DOHH2 (cell line): ENCODE results near the gene TRPM4.

ENCODE experiments used
- H3F3A ChIP-seq: fragments of 200-600 bp; sonication (generic), shearing (Covaris generic); 2 replicates; pipeline ENCODE4 v1.6.0; 2016; ENCODE audit warnings: antibody characterized with exemption, mild to moderate bottlenecking; ENCODE audit not compliant: control insufficient read depth, insufficient read depth
- H3K27ac ChIP-seq: fragments of 200-600 bp; sonication (generic); 2 replicates; pipeline ENCODE4 v1.5.1; 2014; ENCODE audit warnings: low read depth, mild to moderate bottlenecking, low read length, moderate library complexity
- H3K27me3 ChIP-seq: fragments of 200-600 bp; sonication (generic); 2 replicates; pipeline ENCODE4 v1.6.1; 2014; ENCODE audit warnings: mild to moderate bottlenecking, low read length, mixed read lengths; ENCODE audit not compliant: control insufficient read depth
- H3K36me3 ChIP-seq: fragments of 200-600 bp; sonication (generic); 2 replicates; pipeline ENCODE4 v1.6.1; 2014; ENCODE audit warnings: mild to moderate bottlenecking, low read length, moderate library complexity, mixed read lengths; ENCODE audit not compliant: control insufficient read depth
- H3K4me1 ChIP-seq: fragments of 200-600 bp; sonication (generic); 2 replicates; pipeline ENCODE4 v1.6.1; 2014; ENCODE audit warnings: mild to moderate bottlenecking, low read length, mixed read lengths; ENCODE audit not compliant: control insufficient read depth
- H3K4me2 ChIP-seq: fragments of 200-600 bp; sonication (generic); 2 replicates; pipeline ENCODE4 v1.6.0; 2014; ENCODE audit warnings: mild to moderate bottlenecking, low read length, moderate library complexity
- H3K4me3 ChIP-seq: fragments of 200-600 bp; sonication (generic); 2 replicates; pipeline ENCODE4 v1.5.1; 2014; ENCODE audit warnings: mild to moderate bottlenecking, low read length, mixed read lengths
- H3K79me2 ChIP-seq: fragments of 200-600 bp; sonication (generic); 2 replicates; pipeline ENCODE4 v1.6.1; 2014; ENCODE audit warnings: mild to moderate bottlenecking, low read length, mixed read lengths; ENCODE audit not compliant: control insufficient read depth
- H3K9me2 ChIP-seq: fragments of 200-600 bp; sonication (generic); replicated peaks from 2 replicates; pipeline ENCODE4 v1.6.1; 2014; ENCODE audit warnings: mild to moderate bottlenecking, low read length, mixed read lengths; ENCODE audit not compliant: control insufficient read depth
- H3K9me3 ChIP-seq: fragments of 200-600 bp; sonication (generic); 2 replicates; pipeline ENCODE4 v1.6.1; 2014; ENCODE audit warnings: antibody characterized with exemption, low read length, mixed read lengths; ENCODE audit not compliant: control insufficient read depth, insufficient read depth
- H4K20me1 ChIP-seq: fragments of 200-600 bp; sonication (generic); 2 replicates; pipeline ENCODE4 v1.6.0; 2014; ENCODE audit warnings: low read depth, mild to moderate bottlenecking, antibody characterized with exemption, low read length, moderate library complexity; ENCODE audit not compliant: control insufficient read depth, insufficient read depth
- EZH2phosphoT487 ChIP-seq: fragments of 200-600 bp; sonication (generic); IDR thresholded peaks from 2 replicates; pipeline ENCODE4 v1.6.1; 2017; ENCODE audit warnings: borderline replicate concordance, mild to moderate bottlenecking, antibody characterized with exemption, low read length, moderate library complexity, mixed read lengths
- TF ChIP-seq, protein P1 (sequence below): fragments of 200-600 bp; sonication (generic); IDR thresholded peaks from one replicate; pipeline ENCODE4 v1.5.1; 2014; ENCODE audit warnings: antibody characterized with exemption, mild to moderate bottlenecking, low read depth, low read length; ENCODE audit not compliant: poor library complexity, severe bottlenecking

TRPM4 gene

DNA sequence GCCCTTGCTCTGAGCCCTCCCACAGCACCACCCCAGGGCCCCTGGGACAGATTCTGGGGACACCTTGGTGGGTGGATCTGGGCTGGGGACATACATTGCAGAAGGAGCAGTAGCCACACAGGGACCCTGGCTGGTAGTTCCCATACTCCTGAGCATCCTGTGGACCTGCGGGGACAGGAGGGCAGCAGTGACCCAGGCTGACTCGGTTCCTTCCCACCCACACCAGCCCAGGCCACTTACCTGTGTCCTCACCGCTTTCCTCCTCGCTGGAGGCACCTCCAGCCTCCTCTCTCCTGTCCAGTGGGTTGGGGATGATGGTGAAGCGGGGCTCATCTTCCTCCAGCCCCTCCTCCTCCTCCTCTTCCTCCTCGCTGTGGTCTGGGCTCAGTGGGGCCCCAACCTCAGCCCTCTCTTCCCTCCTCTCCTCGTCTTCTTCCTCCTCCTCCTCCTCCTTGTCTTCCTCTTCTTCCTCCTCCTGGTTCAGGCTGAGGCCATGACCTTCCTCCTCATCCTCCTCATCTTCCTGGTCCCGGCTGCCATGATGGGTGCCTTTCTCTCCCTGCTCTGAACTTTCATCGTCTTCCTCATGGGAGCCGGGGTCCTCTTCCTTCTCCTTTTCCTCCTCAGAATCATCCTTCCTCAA is 4.3 kb upstream of the TRPM4 start:
- Histone ChIP-seq H3K4me3 (no peak overlapping the region), H3K27ac (no peak overlapping the region), H3K36me3 (no peaks in the 10 kb centered on the region), H3K27me3 (peaks cover 9% of the 10 kb centered on the region), H3K9me3 (no peaks in the 10 kb centered on the region), H3F3A (peaks cover 9% of the 10 kb centered on the region), H3K79me2 (no peaks in the 10 kb centered on the region), H3K9me2 (no peaks in the 10 kb centered on the region), H3K4me2 (no peak overlapping the region), H4K20me1 (no peaks in the 10 kb centered on the region), H3K4me1 (peaks cover 21% of the 10 kb centered on the region)
- TF ChIP-seq, protein P1, sequence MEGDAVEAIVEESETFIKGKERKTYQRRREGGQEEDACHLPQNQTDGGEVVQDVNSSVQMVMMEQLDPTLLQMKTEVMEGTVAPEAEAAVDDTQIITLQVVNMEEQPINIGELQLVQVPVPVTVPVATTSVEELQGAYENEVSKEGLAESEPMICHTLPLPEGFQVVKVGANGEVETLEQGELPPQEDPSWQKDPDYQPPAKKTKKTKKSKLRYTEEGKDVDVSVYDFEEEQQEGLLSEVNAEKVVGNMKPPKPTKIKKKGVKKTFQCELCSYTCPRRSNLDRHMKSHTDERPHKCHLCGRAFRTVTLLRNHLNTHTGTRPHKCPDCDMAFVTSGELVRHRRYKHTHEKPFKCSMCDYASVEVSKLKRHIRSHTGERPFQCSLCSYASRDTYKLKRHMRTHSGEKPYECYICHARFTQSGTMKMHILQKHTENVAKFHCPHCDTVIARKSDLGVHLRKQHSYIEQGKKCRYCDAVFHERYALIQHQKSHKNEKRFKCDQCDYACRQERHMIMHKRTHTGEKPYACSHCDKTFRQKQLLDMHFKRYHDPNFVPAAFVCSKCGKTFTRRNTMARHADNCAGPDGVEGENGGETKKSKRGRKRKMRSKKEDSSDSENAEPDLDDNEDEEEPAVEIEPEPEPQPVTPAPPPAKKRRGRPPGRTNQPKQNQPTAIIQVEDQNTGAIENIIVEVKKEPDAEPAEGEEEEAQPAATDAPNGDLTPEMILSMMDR = no peak
- no peak for TF ChIP-seq EZH2phosphoT487

DNA sequence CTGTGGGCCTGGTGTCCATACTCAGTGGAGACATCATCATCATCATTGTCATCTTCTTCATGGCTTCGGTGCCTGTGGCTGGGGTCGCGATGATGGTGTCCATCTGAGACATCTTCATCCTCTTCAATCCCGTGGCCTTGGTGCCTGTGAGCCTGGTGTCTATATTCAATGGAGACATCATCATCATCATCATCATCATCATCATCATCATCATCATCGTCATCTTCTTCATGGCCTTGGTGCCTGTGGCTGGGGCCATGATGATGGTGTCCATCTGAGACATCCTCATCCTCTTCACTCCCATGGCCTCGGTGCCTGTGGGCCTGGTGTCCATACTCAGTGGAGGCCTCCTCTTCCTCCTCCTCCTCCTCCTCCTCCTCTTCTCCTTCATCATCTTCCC is 3.3 kb upstream of the TRPM4 start:
- H3K36me3 ChIP-seq = no peaks in the 10 kb centered on the region
- H3K9me2 ChIP-seq = no peaks in the 10 kb centered on the region
- H3K4me3 ChIP-seq = no peak overlapping the region
- TF ChIP-seq EZH2phosphoT487 = no peak
- TF ChIP-seq, protein P1 = no peak
- peaks cover 9% of the 10 kb centered on the region for H3F3A ChIP-seq
- peaks cover 16% of the 10 kb centered on the region for H3K4me1 ChIP-seq
- peaks cover 9% of the 10 kb centered on the region for H3K27me3 ChIP-seq
- H3K9me3 ChIP-seq = no peaks in the 10 kb centered on the region
- H3K27ac ChIP-seq = no peak overlapping the region
- H4K20me1 ChIP-seq = no peaks in the 10 kb centered on the region
- no peaks in the 10 kb centered on the region for H3K79me2 ChIP-seq
- no peak overlapping the region for H3K4me2 ChIP-seq

DNA sequence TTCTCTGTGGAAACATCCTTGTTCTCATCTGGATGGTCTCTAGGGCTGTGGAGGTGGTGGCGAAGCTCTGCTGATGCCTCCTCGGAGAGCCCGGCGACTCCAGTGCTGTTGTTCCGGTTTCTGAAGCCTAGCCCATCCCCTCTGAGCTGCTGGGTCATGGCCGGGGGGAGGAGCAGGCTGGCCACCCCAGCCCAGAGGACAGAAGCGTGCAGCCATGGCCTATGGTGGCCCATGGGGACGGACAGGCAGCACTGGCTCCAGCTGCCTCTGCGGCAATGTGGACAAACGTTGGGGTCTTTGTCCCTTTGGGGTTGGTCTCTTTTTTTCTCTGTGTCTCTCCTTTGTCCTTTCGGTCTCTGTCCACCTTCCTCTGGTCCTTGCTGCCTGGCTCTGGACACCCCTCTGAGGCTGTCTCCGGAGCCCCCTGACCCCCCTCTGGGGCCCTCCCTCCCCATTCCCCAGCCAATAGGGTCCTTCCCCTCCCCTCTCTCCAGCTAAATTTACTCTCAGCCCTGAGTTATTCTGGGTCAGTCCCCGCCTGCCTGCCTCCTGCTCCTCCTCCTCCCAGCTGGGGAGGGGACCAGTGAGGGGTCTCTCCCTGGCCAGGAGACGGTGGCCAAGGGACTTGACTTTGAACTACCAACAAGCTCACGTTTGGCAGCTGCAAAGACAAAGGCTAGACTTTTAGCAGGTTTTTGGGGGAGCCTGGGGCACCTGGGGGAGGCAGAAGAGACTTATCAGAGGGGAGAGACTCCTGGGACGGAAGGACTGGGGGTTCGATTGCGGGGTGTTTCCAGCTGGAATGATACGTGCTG is 2.4 kb upstream of the TRPM4 start, which contains the start of gene HRC:
TSS of gene HRC (minus strand) at position 392 of the 815 bp plus-strand sequence. CDS start at position 233, 159 bp downstream.
- H3K9me3 ChIP-seq = no peaks in the 10 kb centered on the region
- no peaks in the 10 kb centered on the region for H3K79me2 ChIP-seq
- no peaks in the 10 kb centered on the region for H3K36me3 ChIP-seq
- no peaks in the 10 kb centered on the region for H3K9me2 ChIP-seq
- peaks cover 9% of the 10 kb centered on the region for H3F3A ChIP-seq
- H4K20me1 ChIP-seq = no peaks in the 10 kb centered on the region
- peaks cover 9% of the 10 kb centered on the region for H3K27me3 ChIP-seq
- no peak within 1 kb of the TSS for H3K4me2 ChIP-seq
- TF ChIP-seq, protein P1 = no peak
- no peak for TF ChIP-seq EZH2phosphoT487
- H3K27ac ChIP-seq = no peak within 1 kb of the TSS
- peaks cover 16% of the 10 kb centered on the region for H3K4me1 ChIP-seq
- H3K4me3 ChIP-seq = no peak within 1 kb of the TSS
